ENCODE results near the gene WDR27. TPM values are rescaled to one million over a fixed set of nuclear protein-coding genes. Genes with fewer than 3 reads are reported as not detected.
A peak's percentile ranks its signal among the peaks of the same experiment; 100 is the strongest.

Gene WDR27
- polyA plus RNA-seq, 1 donor from 2014 or later: 35.8 TPM

DNA sequence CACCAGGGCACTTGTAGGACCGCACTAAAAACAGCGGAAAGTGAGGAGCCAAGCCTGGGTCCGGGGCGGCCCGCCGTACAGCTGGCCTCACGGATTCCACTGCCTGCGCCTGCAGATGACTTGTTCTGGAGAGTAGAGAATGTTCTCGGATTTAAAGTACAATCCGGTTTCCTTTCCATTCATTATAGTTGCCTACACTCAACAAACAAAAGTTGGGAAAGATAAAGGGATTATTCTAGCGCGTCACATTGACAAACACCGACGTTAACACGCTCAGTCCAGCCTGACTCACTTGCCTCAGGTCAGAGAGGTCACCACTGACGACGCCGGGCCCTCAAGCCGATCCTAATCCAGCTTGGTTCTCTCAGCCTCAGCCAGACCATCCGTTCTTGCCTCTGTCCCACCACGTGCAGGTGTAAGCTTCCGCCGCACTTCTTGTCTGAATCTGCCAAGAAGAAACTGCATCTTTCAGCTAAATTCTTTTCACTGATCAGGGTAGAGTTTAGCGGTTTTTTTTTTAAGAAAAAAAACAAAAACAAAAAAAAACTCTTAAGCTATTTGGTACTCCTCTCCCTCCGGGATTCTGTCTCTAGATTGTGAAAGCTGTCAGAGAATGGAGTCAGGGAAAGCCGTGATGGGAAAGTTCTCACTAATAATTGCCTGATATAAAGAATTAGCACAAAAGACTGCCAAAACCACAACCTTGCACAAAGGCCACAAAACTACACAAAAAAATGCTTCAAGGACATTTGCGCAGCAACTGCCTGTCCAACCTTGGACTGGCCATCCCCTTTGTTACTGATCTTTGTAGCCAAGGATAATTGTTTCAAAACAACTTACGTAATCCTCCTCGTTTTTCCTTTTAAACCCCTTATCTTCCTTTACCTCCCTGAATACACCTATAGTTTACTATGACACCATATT, 23.6 kb upstream of the WDR27 start:
- peak overlapping the region; percentile 92 for H3K27ac ChIP-seq (ENCODE audit: low read length)
- H4K20me1 ChIP-seq (ENCODE audit: insufficient read depth): peaks cover 10% of the 10 kb centered on the region
- no peaks in the 10 kb centered on the region for H3K27me3 ChIP-seq (ENCODE audit: insufficient read depth, low read depth, low read length)
- H3K4me3 ChIP-seq (ENCODE audit: low read length): peak overlapping the region; percentile 93
- no peaks in the 10 kb centered on the region for H3K36me3 ChIP-seq (ENCODE audit: insufficient read depth, low read length)
- H3K79me2 ChIP-seq (replicated peaks; ENCODE audit: insufficient read depth, low read length): peaks cover 44% of the 10 kb centered on the region
- H3K9me3 ChIP-seq (ENCODE audit: low read length): no peaks in the 10 kb centered on the region
- H3K9me2 ChIP-seq (ENCODE audit: insufficient read depth, low read length): no peaks in the 10 kb centered on the region
- H2AFZ ChIP-seq (ENCODE audit: low read depth, low read length): peak overlapping the region; percentile 92
- peak overlapping the region; percentile 95 for H3K9ac ChIP-seq (ENCODE audit: low read length)
- peak overlapping the region; percentile 31 for H3K4me2 ChIP-seq (ENCODE audit: low read length)
- peaks cover 9% of the 10 kb centered on the region for H3F3A ChIP-seq (ENCODE audit: insufficient read depth, low read length, poor library complexity, severe bottlenecking)
- TF ChIP-seq MXI1 (conservative IDR thresholded peaks at IDR 0.05; ENCODE audit: poor library complexity, severe bottlenecking) (peak; percentile 86), EZH2 (IDR thresholded peaks at IDR 0.05; ENCODE audit: borderline replicate concordance, insufficient read depth, low read length, poor library complexity, severe bottlenecking) (no peak), TAF1 (IDR thresholded peaks at IDR 0.05; ENCODE audit: low read depth) (peak; percentile 26)
- TF ChIP-seq, protein P1, sequence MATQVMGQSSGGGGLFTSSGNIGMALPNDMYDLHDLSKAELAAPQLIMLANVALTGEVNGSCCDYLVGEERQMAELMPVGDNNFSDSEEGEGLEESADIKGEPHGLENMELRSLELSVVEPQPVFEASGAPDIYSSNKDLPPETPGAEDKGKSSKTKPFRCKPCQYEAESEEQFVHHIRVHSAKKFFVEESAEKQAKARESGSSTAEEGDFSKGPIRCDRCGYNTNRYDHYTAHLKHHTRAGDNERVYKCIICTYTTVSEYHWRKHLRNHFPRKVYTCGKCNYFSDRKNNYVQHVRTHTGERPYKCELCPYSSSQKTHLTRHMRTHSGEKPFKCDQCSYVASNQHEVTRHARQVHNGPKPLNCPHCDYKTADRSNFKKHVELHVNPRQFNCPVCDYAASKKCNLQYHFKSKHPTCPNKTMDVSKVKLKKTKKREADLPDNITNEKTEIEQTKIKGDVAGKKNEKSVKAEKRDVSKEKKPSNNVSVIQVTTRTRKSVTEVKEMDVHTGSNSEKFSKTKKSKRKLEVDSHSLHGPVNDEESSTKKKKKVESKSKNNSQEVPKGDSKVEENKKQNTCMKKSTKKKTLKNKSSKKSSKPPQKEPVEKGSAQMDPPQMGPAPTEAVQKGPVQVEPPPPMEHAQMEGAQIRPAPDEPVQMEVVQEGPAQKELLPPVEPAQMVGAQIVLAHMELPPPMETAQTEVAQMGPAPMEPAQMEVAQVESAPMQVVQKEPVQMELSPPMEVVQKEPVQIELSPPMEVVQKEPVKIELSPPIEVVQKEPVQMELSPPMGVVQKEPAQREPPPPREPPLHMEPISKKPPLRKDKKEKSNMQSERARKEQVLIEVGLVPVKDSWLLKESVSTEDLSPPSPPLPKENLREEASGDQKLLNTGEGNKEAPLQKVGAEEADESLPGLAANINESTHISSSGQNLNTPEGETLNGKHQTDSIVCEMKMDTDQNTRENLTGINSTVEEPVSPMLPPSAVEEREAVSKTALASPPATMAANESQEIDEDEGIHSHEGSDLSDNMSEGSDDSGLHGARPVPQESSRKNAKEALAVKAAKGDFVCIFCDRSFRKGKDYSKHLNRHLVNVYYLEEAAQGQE (IDR thresholded peaks at IDR 0.05; ENCODE audit: borderline replicate concordance): no peak

DNA sequence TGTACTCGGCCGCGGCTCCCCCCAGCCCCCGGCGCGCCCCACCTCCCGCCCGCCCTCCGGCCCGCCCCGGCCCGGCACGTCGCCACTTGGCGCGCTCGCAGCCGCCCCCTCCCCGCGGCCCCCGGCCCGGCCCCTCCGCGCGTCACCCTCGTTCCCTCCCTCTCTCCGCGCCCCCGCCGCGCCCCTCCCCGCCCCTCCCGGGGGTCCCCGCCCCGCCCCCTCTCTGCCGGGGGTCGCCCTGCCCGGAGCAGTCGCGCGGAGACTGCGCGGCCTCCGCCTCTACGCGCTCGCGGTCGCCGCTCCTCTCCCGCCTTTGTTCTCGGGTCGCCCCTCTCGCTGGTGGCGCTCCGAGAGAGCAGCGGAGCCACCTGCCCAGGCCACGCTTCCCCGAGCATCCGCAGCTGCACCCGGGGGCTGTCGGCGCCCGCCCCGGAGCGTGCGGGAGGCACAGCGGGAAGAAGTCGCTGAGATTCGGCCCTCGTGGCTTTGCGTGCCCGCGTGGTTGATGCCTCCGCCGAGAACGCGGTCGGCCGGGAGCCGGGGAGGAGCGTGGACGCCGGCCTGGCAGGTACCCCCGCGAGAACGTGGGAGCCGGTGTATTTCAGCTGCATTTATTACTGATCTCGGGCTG, 22.8 kb upstream of the WDR27 start, which contains the start of gene PHF10:
Gene PHF10 (minus strand): TSS at position 7 of the 631 bp plus-strand sequence. CDS start 569 bp downstream, outside the sequence.
- Histone ChIP-seq H4K20me1 (ENCODE audit: insufficient read depth) (peaks cover 10% of the 10 kb centered on the region), H2AFZ (ENCODE audit: low read depth, low read length) (peak within 1 kb of the TSS; percentile 92), H3K9me2 (ENCODE audit: insufficient read depth, low read length) (no peaks in the 10 kb centered on the region), H3K79me2 (replicated peaks; ENCODE audit: insufficient read depth, low read length) (peaks cover 52% of the 10 kb centered on the region), H3K4me2 (ENCODE audit: low read length) (peak within 1 kb of the TSS; percentile 92), H3K27ac (ENCODE audit: low read length) (peak within 1 kb of the TSS; percentile 92), H3K27me3 (ENCODE audit: insufficient read depth, low read depth, low read length) (no peaks in the 10 kb centered on the region), H3K9me3 (ENCODE audit: low read length) (no peaks in the 10 kb centered on the region), H3K4me3 (ENCODE audit: low read length) (peak within 1 kb of the TSS; percentile 93), H3K36me3 (ENCODE audit: insufficient read depth, low read length) (no peaks in the 10 kb centered on the region), H3F3A (ENCODE audit: insufficient read depth, low read length, poor library complexity, severe bottlenecking) (peaks cover 9% of the 10 kb centered on the region), H3K9ac (ENCODE audit: low read length) (peak within 1 kb of the TSS; percentile 95)
- TF ChIP-seq EZH2 (IDR thresholded peaks at IDR 0.05; ENCODE audit: borderline replicate concordance, insufficient read depth, low read length, poor library complexity, severe bottlenecking) (no peak), POLR2AphosphoS5 (IDR thresholded peaks at IDR 0.05) (peak; percentile 92), SMC3 (conservative IDR thresholded peaks at IDR 0.05; ENCODE audit: poor library complexity) (peak; percentile 16), TAF1 (IDR thresholded peaks at IDR 0.05; ENCODE audit: low read depth) (peak; percentile 26), EP300 (conservative IDR thresholded peaks at IDR 0.05; ENCODE audit: poor library complexity, severe bottlenecking) (peak; percentile 38), MXI1 (conservative IDR thresholded peaks at IDR 0.05; ENCODE audit: poor library complexity, severe bottlenecking) (peak; percentile 97), RAD21 (conservative IDR thresholded peaks at IDR 0.05) (no peak)
- TF ChIP-seq, protein P1 (IDR thresholded peaks at IDR 0.05; ENCODE audit: borderline replicate concordance): peak; percentile 73
- TF ChIP-seq, protein P2, sequence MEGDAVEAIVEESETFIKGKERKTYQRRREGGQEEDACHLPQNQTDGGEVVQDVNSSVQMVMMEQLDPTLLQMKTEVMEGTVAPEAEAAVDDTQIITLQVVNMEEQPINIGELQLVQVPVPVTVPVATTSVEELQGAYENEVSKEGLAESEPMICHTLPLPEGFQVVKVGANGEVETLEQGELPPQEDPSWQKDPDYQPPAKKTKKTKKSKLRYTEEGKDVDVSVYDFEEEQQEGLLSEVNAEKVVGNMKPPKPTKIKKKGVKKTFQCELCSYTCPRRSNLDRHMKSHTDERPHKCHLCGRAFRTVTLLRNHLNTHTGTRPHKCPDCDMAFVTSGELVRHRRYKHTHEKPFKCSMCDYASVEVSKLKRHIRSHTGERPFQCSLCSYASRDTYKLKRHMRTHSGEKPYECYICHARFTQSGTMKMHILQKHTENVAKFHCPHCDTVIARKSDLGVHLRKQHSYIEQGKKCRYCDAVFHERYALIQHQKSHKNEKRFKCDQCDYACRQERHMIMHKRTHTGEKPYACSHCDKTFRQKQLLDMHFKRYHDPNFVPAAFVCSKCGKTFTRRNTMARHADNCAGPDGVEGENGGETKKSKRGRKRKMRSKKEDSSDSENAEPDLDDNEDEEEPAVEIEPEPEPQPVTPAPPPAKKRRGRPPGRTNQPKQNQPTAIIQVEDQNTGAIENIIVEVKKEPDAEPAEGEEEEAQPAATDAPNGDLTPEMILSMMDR (IDR thresholded peaks at IDR 0.05; ENCODE audit: poor library complexity, severe bottlenecking): no peak

Data from neural cell (in vitro differentiated cells).